ENCODE results near the gene SPATA31E1. TPM values are rescaled to one million over a fixed set of nuclear protein-coding genes. Genes with fewer than 3 reads are reported as not detected.

The SPATA31E1 gene
- total RNA-seq, 1 experiment from 2014 or later, result not detected

DNA sequence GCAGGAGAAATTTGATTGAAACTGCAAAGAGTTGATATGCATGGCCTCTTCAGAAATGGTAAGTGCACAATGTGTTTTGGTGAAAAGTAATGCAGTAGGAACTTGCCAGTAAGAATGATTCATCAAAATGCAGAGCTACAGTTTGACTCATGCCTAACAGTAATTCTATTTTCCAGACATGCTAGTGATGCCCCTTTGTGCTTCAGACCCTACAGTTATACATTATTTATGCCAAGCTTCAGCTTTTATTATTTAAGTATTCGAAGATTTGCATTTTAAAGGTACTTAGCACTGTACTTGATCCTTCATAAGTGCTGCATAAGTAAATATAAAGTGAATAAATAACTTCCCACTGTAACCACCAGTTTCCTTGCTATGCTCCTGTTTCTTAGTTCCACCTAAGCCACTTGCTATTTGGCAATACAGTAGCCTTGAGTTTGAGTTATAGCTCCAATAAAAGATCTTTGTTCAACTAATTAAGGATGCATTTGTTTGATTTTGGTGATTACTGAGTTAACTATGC lies 3.6 kb upstream of the SPATA31E1 start:
- DNase-seq (ENCODE audit: low read depth, low spot score), result no peak
- in situ Hi-C loops (cut with HindIII; ENCODE audit: low pct_unique_long_range_greater_than_20kb, low sequenced_read_pairs), result no loop called here

GRCh38 chr9:87880116-87880515 lies 2.6 kb upstream of the SPATA31E1 start:
- in situ Hi-C loops (cut with HindIII; ENCODE audit: low pct_unique_long_range_greater_than_20kb, low sequenced_read_pairs), result no loop called here
- DNase-seq (ENCODE audit: low read depth, low spot score), result no peak

DNA sequence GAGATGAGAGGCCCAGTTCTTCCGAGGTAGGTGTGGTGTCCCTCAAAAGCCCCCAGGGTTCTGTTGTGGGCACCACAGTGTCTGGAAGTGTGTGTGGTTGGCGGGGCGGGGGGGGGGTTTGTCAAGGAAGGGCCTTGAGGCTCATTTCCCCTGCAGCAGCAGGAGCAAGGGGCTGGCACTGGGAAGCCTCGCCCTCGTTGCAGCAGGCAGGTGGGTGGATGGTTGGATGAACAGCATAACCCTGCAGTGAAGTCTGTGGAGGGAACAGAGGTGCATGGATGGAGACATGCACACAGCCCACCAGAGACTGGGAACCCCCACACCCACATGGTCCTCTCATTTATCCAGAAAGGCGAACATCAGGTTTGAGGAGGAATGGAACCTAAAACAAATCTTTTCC lies 2.0 kb upstream of the SPATA31E1 start:
- no peak for DNase-seq (ENCODE audit: low read depth, low spot score)
- in situ Hi-C loops (cut with HindIII; ENCODE audit: low pct_unique_long_range_greater_than_20kb, low sequenced_read_pairs), result no loop called here

DNA sequence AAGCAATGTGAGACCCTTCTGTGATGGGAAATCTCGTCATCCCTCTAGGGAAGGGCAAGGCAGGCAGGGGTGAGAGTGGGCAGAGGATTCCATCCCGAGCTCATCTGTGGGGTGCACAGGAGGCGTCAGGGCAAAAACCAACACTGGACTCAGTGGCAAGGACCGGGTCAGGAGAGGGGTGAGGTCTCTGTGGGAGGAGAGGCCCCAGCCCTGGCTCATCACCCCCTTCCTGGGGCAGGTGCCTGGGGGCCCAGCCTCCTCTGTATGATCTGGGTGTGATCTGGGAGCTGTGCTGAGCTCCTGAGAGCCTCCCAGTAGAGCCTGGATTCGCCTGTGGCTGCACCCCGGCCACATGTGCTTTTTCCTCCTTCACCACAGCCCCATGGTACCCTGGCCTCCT lies 597 bp downstream of the SPATA31E1 start:
- no peak for DNase-seq (ENCODE audit: low read depth, low spot score)
- in situ Hi-C loops (cut with HindIII; ENCODE audit: low pct_unique_long_range_greater_than_20kb, low sequenced_read_pairs), result no loop called here

DNA sequence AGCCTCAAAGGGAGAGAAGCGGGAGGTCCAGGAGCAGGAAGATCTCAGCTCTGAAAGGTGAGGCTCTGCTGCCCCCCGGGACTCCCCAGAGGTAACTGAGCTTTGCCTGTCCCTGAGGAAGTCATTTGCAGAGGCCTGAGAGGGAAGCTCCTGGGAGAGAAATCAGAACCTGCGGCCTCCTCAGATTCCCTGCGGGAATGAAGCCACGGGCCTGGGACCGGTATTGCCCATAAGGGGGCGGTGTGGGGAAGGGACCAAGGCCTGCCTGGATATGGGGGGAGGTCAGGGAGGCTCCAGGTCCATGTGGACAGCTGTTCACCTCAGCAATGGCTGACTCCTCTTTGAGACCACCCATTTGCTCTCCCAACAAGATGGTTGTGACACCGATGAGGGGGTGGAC lies 1.3 kb downstream of the SPATA31E1 start:
- DNase-seq (ENCODE audit: low read depth, low spot score), result peak; percentile 34
- in situ Hi-C loops (cut with HindIII; ENCODE audit: low pct_unique_long_range_greater_than_20kb, low sequenced_read_pairs), result no loop called here

GRCh38 chr9:87884578-87885459 lies 2.1 kb downstream of the SPATA31E1 start:
- in situ Hi-C loops (cut with HindIII; ENCODE audit: low pct_unique_long_range_greater_than_20kb, low sequenced_read_pairs), result no loop called here
- DNase-seq (ENCODE audit: low read depth, low spot score), result no peak

- in situ Hi-C loops (cut with HindIII; ENCODE audit: low pct_unique_long_range_greater_than_20kb, low sequenced_read_pairs), result no loop called here
- no peak for DNase-seq (ENCODE audit: low read depth, low spot score)
These were observed 3.0 kb downstream of the SPATA31E1 start for GRCh38 chr9:87885484-87886189.

DNA sequence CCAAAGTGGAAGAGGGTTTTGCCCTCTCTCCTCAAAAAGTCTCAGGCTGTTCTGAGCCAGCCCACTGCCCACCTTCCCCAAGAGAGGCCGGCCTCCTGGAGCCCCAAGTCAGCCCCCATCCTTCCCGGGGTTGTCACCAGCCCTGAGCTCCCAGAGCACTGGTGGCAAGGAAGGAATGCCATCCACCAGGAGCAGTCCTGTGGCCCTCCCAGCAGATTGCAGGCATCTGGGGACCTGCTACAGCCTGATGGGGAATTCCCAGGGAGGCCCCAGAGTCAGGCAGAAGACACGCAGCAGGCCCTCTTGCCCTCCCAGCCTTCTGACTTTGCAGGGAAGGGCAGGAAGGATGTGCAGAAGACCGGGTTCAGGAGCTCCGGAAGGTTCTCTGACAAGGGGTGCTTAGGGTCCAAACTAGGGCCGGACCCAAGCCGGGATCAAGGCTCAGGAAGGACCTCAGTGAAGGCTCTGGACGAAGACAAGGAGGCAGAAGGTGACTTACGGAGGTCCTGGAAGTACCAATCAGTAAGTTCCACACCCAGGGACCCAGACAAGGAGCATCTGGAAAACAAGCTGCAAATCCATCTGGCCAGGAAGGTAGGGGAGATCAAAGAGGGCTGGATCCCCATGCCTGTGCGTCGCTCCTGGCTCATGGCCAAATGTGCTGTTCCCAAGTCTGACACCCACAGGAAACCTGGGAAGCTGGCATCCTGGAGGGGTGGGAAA lies 3.7 kb downstream of the SPATA31E1 start:
- in situ Hi-C loops (cut with HindIII; ENCODE audit: low pct_unique_long_range_greater_than_20kb, low sequenced_read_pairs), result no loop called here
- no peak for DNase-seq (ENCODE audit: low read depth, low spot score)

DNA sequence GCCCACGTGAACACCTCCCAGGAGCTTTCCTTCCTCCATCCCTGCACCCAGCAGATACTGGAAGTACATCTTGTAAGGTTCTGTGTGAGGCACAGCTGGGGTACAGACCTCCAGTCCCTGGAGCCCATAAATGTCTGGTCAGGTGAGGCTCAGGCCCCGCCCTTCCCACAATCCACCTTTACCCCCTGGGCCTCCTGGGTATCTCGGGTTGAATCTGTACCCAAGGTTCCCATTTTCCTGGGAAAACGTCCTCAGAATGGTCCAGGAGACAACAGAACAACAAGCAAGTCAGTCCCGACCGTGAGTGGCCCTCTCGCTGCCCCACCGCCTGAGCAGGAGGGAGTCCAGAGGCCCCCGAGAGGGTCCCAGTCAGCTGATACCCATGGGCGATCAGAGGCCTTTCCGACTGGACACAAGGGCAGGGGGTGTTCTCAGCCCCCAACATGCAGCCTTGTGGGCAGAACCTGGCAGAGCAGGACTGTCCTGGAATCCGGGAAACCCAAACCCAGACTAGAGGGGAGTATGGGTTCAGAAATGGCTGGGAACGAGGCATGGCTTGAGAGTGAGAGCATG lies 4.3 kb downstream of the SPATA31E1 start:
- DNase-seq (ENCODE audit: low read depth, low spot score), result no peak
- in situ Hi-C loops (cut with HindIII; ENCODE audit: low pct_unique_long_range_greater_than_20kb, low sequenced_read_pairs), result no loop called here

- in situ Hi-C loops (cut with HindIII; ENCODE audit: low pct_unique_long_range_greater_than_20kb, low sequenced_read_pairs), result no loop called here
- no peak for DNase-seq (ENCODE audit: low read depth, low spot score)
These were observed 5.2 kb downstream of the SPATA31E1 start for GRCh38 chr9:87887661-87888480.

DNA sequence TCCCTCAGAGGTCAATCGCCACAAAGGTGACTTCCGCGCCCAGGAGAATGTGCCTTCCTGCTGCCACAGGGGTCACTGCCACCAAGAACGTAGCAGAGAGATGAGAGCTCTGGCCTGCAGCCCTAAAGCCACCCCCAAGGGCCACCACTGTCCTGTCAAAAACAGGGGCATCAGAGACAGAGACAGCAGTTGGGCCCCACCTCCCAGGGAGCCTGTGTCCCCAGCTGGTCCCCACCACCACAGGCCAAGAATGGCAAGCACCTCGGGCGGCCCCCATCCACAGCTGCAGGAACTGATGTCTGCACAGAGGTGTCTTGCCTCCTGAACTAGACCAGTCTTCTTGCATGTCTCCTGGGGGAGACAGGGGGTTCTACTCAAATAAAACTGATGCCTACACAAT lies 5.8 kb downstream of the SPATA31E1 start:
- no peak for DNase-seq (ENCODE audit: low read depth, low spot score)
- in situ Hi-C loops (cut with HindIII; ENCODE audit: low pct_unique_long_range_greater_than_20kb, low sequenced_read_pairs), result no loop called here

GRCh38 chr9:87889065-87889881 lies 6.6 kb downstream of the SPATA31E1 start:
- in situ Hi-C loops (cut with HindIII; ENCODE audit: low pct_unique_long_range_greater_than_20kb, low sequenced_read_pairs), result no loop called here
- no peak for DNase-seq (ENCODE audit: low read depth, low spot score)

GRCh38 chr9:87889882-87890252 lies 7.2 kb downstream of the SPATA31E1 start:
- in situ Hi-C loops (cut with HindIII; ENCODE audit: low pct_unique_long_range_greater_than_20kb, low sequenced_read_pairs), result no loop called here
- no peak for DNase-seq (ENCODE audit: low read depth, low spot score)

DNA sequence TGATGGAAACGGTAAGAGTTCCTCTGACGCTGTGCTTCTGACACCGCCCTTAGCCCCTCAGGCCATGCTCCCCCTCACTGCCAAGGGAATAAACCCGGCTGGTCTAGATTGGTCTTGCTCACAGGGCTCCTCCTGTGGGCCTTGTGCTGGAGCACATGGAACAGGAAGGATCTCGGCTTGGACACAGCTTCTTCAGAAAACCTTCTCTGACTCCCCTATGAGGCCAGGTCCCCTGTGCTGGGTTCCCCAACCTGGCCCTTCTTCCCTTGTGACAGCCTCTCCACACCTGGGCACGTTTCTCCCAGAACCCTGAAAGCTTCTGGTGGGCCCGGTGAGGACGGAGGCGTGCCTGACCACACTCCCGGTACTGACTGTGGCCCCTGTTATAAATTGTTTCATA lies 8.2 kb downstream of the SPATA31E1 start:
- in situ Hi-C loops (cut with HindIII; ENCODE audit: low pct_unique_long_range_greater_than_20kb, low sequenced_read_pairs), result no loop called here
- no peak for DNase-seq (ENCODE audit: low read depth, low spot score)

GRCh38 chr9:87891754-87892153 lies 9.1 kb downstream of the SPATA31E1 start:
- DNase-seq (ENCODE audit: low read depth, low spot score), result no peak
- in situ Hi-C loops (cut with HindIII; ENCODE audit: low pct_unique_long_range_greater_than_20kb, low sequenced_read_pairs), result no loop called here

- in situ Hi-C loops (cut with HindIII; ENCODE audit: low pct_unique_long_range_greater_than_20kb, low sequenced_read_pairs), result no loop called here
- no peak for DNase-seq (ENCODE audit: low read depth, low spot score)
These were observed 10.3 kb downstream of the SPATA31E1 start for GRCh38 chr9:87892956-87893355.

Measured in SK-MEL-5 (cell line).